ENCODE measurements around the gene PARP2.

PARP2 gene

DNA sequence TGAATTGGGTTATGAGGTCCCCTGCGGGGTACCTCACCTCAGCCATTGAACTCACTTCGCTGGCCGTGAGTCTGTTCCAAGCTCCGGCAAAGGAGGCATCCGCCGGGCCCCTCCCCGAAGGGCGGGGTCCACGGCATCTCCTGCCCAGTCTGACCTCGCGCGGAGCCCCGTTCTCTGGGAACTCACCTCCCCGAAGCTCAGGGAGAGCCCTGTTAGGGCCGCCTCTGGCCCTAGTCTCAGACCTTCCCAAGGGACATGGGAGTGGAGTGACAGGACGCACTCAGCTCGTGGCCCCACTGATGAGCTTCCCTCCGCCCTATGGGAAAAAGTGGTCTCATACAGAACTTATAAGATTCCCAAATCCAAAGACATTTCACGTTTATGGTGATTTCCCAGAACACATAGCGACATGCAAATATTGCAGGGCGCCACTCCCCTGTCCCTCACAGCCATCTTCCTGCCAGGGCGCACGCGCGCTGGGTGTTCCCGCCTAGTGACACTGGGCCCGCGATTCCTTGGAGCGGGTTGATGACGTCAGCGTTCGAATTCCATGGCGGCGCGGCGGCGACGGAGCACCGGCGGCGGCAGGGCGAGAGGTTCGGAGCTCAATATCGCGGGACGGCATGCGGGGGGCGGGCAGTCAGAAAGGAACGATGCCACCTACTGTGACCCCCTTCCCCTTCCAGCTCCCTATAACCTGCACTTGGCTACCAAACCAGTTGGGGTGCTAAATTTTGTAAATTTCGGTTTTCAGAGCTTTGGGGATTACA, at the start of gene PARP2:
PARP2 (plus strand) TSS at position 544 of the 770 bp plus-strand sequence; CDS start at position 551, 7 bp downstream.
- peak within 1 kb of the TSS; percentile 84; the same call in 1 of the 2 replicates for H3K4me3 ChIP-seq (ENCODE audit: low read length)
- peaks cover 6% of the 10 kb centered on the region; the same call in 1 of the 2 replicates for H3K36me3 ChIP-seq (ENCODE audit: control insufficient read depth, insufficient read depth, low read length)
- H3K9me3 ChIP-seq (ENCODE audit: control insufficient read depth, insufficient read depth, low read length), result no peaks in the 10 kb centered on the region
- DNase-seq (ENCODE audit: low read depth, low spot score), result peak; percentile 98
- no peaks in the 10 kb centered on the region for H3K27me3 ChIP-seq (ENCODE audit: control insufficient read depth, insufficient read depth, low read length)
- H3K4me1 ChIP-seq (ENCODE audit: control insufficient read depth, insufficient read depth, low read length), result no peaks in the 10 kb centered on the region
- H3K27ac ChIP-seq (ENCODE audit: low read length), result peak within 1 kb of the TSS; percentile 69
- WGBS (ENCODE audit: insufficient coverage, insufficient read length), result no CpG with 5 or more reads among the region's 50 CpGs

DNA sequence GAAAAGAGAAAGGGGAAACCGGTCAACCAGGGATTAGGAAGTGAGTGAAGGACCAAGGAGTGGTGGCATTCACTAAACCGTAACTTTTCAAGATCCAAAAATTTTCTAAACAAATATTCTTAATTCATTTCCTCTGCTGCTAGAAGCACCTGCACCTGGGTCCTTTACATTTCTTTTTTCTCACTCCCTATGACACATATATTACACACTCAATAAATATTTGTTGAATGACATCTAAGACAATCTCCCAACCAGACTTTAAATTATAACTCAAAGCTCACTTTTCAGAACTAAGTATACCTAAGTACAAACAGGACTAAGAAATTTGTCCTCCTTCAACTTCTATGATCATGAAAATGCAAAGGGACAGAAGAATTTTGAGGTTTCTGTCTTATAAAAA, 48.8 kb upstream of the PARP2 start:
- no peak overlapping the region for H3K27ac ChIP-seq (ENCODE audit: low read length)
- peaks cover 11% of the 10 kb centered on the region; the same call in 1 of the 2 replicates for H3K36me3 ChIP-seq (ENCODE audit: control insufficient read depth, insufficient read depth, low read length)
- H3K4me1 ChIP-seq (ENCODE audit: control insufficient read depth, insufficient read depth, low read length), result no peaks in the 10 kb centered on the region

GRCh38 chr14:20295067-20295466, 48.4 kb upstream of the PARP2 start:
- Histone ChIP-seq H3K9me3 (ENCODE audit: control insufficient read depth, insufficient read depth, low read length) (no peaks in the 10 kb centered on the region; the same call in 1 of the 2 replicates), H3K4me1 (ENCODE audit: control insufficient read depth, insufficient read depth, low read length) (no peaks in the 10 kb centered on the region), H3K27ac (ENCODE audit: low read length) (no peak overlapping the region), H3K27me3 (ENCODE audit: control insufficient read depth, insufficient read depth, low read length) (no peaks in the 10 kb centered on the region), H3K4me3 (ENCODE audit: low read length) (no peak overlapping the region), H3K36me3 (ENCODE audit: control insufficient read depth, insufficient read depth, low read length) (peaks cover 11% of the 10 kb centered on the region; the same call in 1 of the 2 replicates)
- DNase-seq (ENCODE audit: low read depth, low spot score), result no peak
- no CpG with 5 or more reads among the region's 4 CpGs for WGBS (ENCODE audit: insufficient coverage, insufficient read length)

More for the DNA sequence above, 48.8 kb upstream of the PARP2 start:
- WGBS (ENCODE audit: insufficient coverage, insufficient read length), result no CpG with 5 or more reads among the region's 2 CpGs
- no peak for DNase-seq (ENCODE audit: low read depth, low spot score)
- Histone ChIP-seq H3K4me3 (ENCODE audit: low read length) (no peak overlapping the region), H3K9me3 (ENCODE audit: control insufficient read depth, insufficient read depth, low read length) (no peaks in the 10 kb centered on the region; the same call in 1 of the 2 replicates), H3K27me3 (ENCODE audit: control insufficient read depth, insufficient read depth, low read length) (no peaks in the 10 kb centered on the region)

GRCh38 chr14:20302042-20302755, 41.2 kb upstream of the PARP2 start:
- H3K4me3 ChIP-seq (ENCODE audit: low read length), result no peak overlapping the region
- no peaks in the 10 kb centered on the region for H3K27me3 ChIP-seq (ENCODE audit: control insufficient read depth, insufficient read depth, low read length)
- no peaks in the 10 kb centered on the region for H3K4me1 ChIP-seq (ENCODE audit: control insufficient read depth, insufficient read depth, low read length)
- no CpG with 5 or more reads among the region's 1 CpG for WGBS (ENCODE audit: insufficient coverage, insufficient read length)
- DNase-seq (ENCODE audit: low read depth, low spot score), result no peak
- no peaks in the 10 kb centered on the region for H3K9me3 ChIP-seq (ENCODE audit: control insufficient read depth, insufficient read depth, low read length)
- H3K36me3 ChIP-seq (ENCODE audit: control insufficient read depth, insufficient read depth, low read length), result peaks cover 8% of the 10 kb centered on the region; the same call in 1 of the 2 replicates
- H3K27ac ChIP-seq (ENCODE audit: low read length), result no peak overlapping the region

- no peaks in the 10 kb centered on the region for H3K4me1 ChIP-seq (ENCODE audit: control insufficient read depth, insufficient read depth, low read length)
- no CpG with 5 or more reads among the region's 27 CpGs for WGBS (ENCODE audit: insufficient coverage, insufficient read length)
- no peaks in the 10 kb centered on the region for H3K36me3 ChIP-seq (ENCODE audit: control insufficient read depth, insufficient read depth, low read length)
- H3K27ac ChIP-seq (ENCODE audit: low read length), result no peak within 1 kb of the TSS
- H3K9me3 ChIP-seq (ENCODE audit: control insufficient read depth, insufficient read depth, low read length), result no peaks in the 10 kb centered on the region
- H3K4me3 ChIP-seq (ENCODE audit: low read length), result peak within 1 kb of the TSS; percentile 90
- no peaks in the 10 kb centered on the region for H3K27me3 ChIP-seq (ENCODE audit: control insufficient read depth, insufficient read depth, low read length)
- DNase-seq (ENCODE audit: low read depth, low spot score), result peak; percentile 68
These were observed 38.0 kb upstream of the PARP2 start, which contains the start of gene TTC5 for GRCh38 chr14:20305265-20306078. Gene TTC5, minus strand, starts transcription at chr14:20305951. Its CDS starts 14 bp downstream, at chr14:20305937.

- WGBS (ENCODE audit: insufficient coverage, insufficient read length), result no CpG with 5 or more reads among the region's 1 CpG
- no peak for DNase-seq (ENCODE audit: low read depth, low spot score)
- no peaks in the 10 kb centered on the region for H3K4me1 ChIP-seq (ENCODE audit: control insufficient read depth, insufficient read depth, low read length)
- H3K27me3 ChIP-seq (ENCODE audit: control insufficient read depth, insufficient read depth, low read length), result no peaks in the 10 kb centered on the region
- H3K4me3 ChIP-seq (ENCODE audit: low read length), result no peak overlapping the region
- no peaks in the 10 kb centered on the region for H3K36me3 ChIP-seq (ENCODE audit: control insufficient read depth, insufficient read depth, low read length)
- H3K27ac ChIP-seq (ENCODE audit: low read length), result no peak overlapping the region
- no peaks in the 10 kb centered on the region for H3K9me3 ChIP-seq (ENCODE audit: control insufficient read depth, insufficient read depth, low read length)
These were observed 37.4 kb upstream of the PARP2 start for GRCh38 chr14:20306079-20306423.

DNA sequence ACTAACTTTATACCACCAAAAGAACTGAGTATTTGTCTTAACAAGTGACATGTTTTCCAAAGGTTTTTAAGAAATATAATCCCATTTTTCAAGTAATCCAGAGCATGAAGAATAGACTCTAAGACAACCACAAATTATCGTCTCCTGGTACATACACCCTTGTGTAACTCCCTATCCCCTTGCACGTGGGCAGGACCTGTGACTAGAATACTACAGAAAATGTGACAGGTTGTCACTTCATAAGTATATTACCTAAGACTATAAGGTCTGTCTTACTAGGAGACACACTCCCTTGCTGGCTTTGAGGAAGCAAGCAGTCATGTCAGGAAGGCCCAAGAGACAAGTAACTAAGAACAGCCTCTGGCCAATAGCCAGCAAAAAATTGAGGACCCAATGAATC, 29.4 kb upstream of the PARP2 start:
- H3K4me1 ChIP-seq (ENCODE audit: control insufficient read depth, insufficient read depth, low read length), result no peaks in the 10 kb centered on the region
- H3K36me3 ChIP-seq (ENCODE audit: control insufficient read depth, insufficient read depth, low read length), result peaks cover 34% of the 10 kb centered on the region
- H3K9me3 ChIP-seq (ENCODE audit: control insufficient read depth, insufficient read depth, low read length), result no peaks in the 10 kb centered on the region
- H3K27ac ChIP-seq (ENCODE audit: low read length), result no peak overlapping the region
- H3K4me3 ChIP-seq (ENCODE audit: low read length), result no peak overlapping the region
- DNase-seq (ENCODE audit: low read depth, low spot score), result no peak
- H3K27me3 ChIP-seq (ENCODE audit: control insufficient read depth, insufficient read depth, low read length), result no peaks in the 10 kb centered on the region
- WGBS (ENCODE audit: insufficient coverage, insufficient read length), result no CpG with 5 or more reads among the region's 2 CpGs

GRCh38 chr14:20317720-20318119, 25.7 kb upstream of the PARP2 start:
- no CpG with 5 or more reads among the region's 16 CpGs for WGBS (ENCODE audit: insufficient coverage, insufficient read length)
- no peaks in the 10 kb centered on the region for H3K9me3 ChIP-seq (ENCODE audit: control insufficient read depth, insufficient read depth, low read length)
- no peak overlapping the region for H3K4me3 ChIP-seq (ENCODE audit: low read length)
- DNase-seq (ENCODE audit: low read depth, low spot score), result no peak
- no peak overlapping the region for H3K27ac ChIP-seq (ENCODE audit: low read length)
- H3K4me1 ChIP-seq (ENCODE audit: control insufficient read depth, insufficient read depth, low read length), result no peaks in the 10 kb centered on the region
- H3K27me3 ChIP-seq (ENCODE audit: control insufficient read depth, insufficient read depth, low read length), result no peaks in the 10 kb centered on the region
- H3K36me3 ChIP-seq (ENCODE audit: control insufficient read depth, insufficient read depth, low read length), result peaks cover 34% of the 10 kb centered on the region

DNA sequence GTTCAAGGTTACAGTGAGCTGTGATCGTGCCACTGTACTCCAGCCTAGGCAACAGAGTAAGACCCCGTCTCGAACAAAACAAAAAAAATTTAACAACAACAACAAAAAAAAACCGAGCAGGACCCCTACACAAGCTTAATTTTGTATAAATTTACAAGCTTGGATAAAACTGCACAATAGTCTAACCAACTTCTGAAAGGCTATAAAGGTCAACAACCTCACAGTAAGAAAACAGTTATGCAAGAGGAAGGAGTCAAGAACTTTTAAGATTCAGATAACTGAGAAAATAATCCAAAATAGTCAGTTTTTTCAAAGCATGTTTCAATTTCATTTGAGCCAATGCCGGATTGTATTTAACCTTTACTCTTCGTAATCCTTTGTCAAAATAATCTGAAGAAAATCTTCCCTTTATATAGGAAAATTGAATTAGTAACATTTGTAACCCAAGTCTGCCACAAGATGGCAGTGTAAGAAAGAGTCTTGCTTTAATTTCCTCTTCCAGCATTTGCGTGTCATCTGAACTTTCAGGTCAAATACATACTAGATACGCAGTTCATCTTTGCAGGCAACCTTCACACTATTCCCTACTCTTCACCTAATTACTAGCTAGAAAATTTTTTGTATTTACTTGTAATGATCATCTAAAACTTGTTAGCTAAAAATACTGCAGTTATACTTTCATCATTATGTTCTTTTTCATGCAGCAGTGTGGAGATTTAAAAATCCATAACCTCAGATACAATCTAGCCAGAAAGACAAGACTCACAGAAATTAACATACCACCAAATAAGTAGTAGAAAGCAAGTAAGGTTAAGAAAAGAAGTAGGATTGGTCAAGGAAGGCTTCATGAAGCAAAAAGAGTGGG, 16.2 kb upstream of the PARP2 start:
- Histone ChIP-seq H3K9me3 (ENCODE audit: control insufficient read depth, insufficient read depth, low read length) (no peaks in the 10 kb centered on the region), H3K4me1 (ENCODE audit: control insufficient read depth, insufficient read depth, low read length) (no peaks in the 10 kb centered on the region; the same call in 1 of the 2 replicates), H3K4me3 (ENCODE audit: low read length) (no peak overlapping the region), H3K27me3 (ENCODE audit: control insufficient read depth, insufficient read depth, low read length) (no peaks in the 10 kb centered on the region), H3K36me3 (ENCODE audit: control insufficient read depth, insufficient read depth, low read length) (peaks cover 4% of the 10 kb centered on the region; the same call in 1 of the 2 replicates), H3K27ac (ENCODE audit: low read length) (no peak overlapping the region)
- WGBS (ENCODE audit: insufficient coverage, insufficient read length), result 100% methylated on average over 1 of the region's 8 CpGs
- no peak for DNase-seq (ENCODE audit: low read depth, low spot score)

Measured in iPS DF 6.9 (cell line).